PFSK-1 (cell line): ENCODE results near the gene TMA7B.

Experiments
- FOXP2 ChIP-seq: optimal IDR thresholded peaks from 2 replicates; pipeline ENCODE3; 2011; ENCODE audit warnings: borderline replicate concordance, control low read depth, inconsistent platforms; ENCODE audit not compliant: insufficient read depth; ENCODE audit errors: extremely low read length, extremely low read depth
- POLR2AphosphoS5 ChIP-seq: IDR thresholded peaks from 2 replicates; pipeline ENCODE4 v1.6.1; 2012; ENCODE audit warnings: low read depth, mild to moderate bottlenecking, control low read depth, low read length, moderate library complexity
- SIN3A ChIP-seq: IDR thresholded peaks from 2 replicates; pipeline ENCODE4 v1.6.1; 2012; ENCODE audit warnings: mild to moderate bottlenecking, low read length, moderate library complexity, borderline replicate concordance; ENCODE audit not compliant: insufficient read depth
- TAF1 ChIP-seq: IDR thresholded peaks from 2 replicates; pipeline ENCODE4 v1.6.1; 2012; ENCODE audit warnings: low read length, control low read depth, borderline replicate concordance; ENCODE audit not compliant: insufficient read depth
- TF ChIP-seq, protein P1 (sequence below), 2 experiments: IDR thresholded peaks; 2 replicates each; pipeline versions ENCODE4 v1.6.1 to v1.8.0; 2011 to 2012; ENCODE audit warnings: low read depth in 2 of 2, low read length in 2 of 2, control low read depth in 1 of 2, inconsistent platforms in 1 of 2, mild to moderate bottlenecking in 1 of 2, moderate library complexity in 1 of 2; ENCODE audit not compliant: insufficient read depth in 1 of 2

DNA sequence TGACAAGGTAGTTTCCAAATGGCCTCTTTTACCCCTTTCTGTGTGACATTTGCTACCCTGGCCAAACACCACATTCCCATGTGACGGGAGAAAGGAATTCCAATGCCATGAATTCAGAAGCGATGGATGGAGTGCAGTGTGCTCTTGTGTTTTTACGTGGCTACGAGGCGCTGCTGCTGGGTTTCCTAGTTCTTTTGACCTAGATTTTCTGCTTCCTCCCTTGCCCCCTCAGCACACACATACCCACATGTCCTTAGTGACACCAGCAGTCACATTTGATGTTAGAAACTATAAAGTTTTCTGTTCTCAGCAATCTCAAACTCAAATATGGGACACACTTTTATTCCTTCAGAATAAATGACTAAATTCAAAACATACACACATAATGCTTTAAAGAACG lies 7.8 kb upstream of the TMA7B start:
- no peak for TF ChIP-seq POLR2AphosphoS5
- TF ChIP-seq, protein P1, sequence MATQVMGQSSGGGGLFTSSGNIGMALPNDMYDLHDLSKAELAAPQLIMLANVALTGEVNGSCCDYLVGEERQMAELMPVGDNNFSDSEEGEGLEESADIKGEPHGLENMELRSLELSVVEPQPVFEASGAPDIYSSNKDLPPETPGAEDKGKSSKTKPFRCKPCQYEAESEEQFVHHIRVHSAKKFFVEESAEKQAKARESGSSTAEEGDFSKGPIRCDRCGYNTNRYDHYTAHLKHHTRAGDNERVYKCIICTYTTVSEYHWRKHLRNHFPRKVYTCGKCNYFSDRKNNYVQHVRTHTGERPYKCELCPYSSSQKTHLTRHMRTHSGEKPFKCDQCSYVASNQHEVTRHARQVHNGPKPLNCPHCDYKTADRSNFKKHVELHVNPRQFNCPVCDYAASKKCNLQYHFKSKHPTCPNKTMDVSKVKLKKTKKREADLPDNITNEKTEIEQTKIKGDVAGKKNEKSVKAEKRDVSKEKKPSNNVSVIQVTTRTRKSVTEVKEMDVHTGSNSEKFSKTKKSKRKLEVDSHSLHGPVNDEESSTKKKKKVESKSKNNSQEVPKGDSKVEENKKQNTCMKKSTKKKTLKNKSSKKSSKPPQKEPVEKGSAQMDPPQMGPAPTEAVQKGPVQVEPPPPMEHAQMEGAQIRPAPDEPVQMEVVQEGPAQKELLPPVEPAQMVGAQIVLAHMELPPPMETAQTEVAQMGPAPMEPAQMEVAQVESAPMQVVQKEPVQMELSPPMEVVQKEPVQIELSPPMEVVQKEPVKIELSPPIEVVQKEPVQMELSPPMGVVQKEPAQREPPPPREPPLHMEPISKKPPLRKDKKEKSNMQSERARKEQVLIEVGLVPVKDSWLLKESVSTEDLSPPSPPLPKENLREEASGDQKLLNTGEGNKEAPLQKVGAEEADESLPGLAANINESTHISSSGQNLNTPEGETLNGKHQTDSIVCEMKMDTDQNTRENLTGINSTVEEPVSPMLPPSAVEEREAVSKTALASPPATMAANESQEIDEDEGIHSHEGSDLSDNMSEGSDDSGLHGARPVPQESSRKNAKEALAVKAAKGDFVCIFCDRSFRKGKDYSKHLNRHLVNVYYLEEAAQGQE (IDR thresholded peaks at IDR 0.05; ENCODE audit: insufficient read depth in 1 of 2, low read depth in 2 of 2, low read length in 2 of 2): no peak
- no peak for TF ChIP-seq TAF1
- TF ChIP-seq SIN3A: no peak
- TF ChIP-seq FOXP2: no peak
